HepG2 (cell line): ENCODE results near the gene ANAPC16. TPM values are rescaled to one million over a fixed set of nuclear protein-coding genes. Genes with fewer than 3 reads are reported as not detected.

Experiments
- CCAR2 ChIP-seq: fragments of 200-400 bp; formaldehyde crosslinking; optimal IDR thresholded peaks from 2 replicates; pipeline ENCODE3; 2018; ENCODE audit warnings: low read depth, mild to moderate bottlenecking, low read length, moderate library complexity
- CHD2 ChIP-seq: IDR thresholded peaks from 2 replicates; pipeline ENCODE4 v1.6.1; 2011; ENCODE audit warnings: low read depth, low read length, improper control_type of control experiment
- EEA1 ChIP-seq: sonication (generic); formaldehyde crosslinking; IDR thresholded peaks from 2 replicates; pipeline ENCODE4 v1.5.1; 2020; ENCODE audit warnings: mild to moderate bottlenecking, missing genetic modification reagents, borderline replicate concordance
- HIVEP1 ChIP-seq: sonication (generic); formaldehyde crosslinking; IDR thresholded peaks from 2 replicates; pipeline ENCODE4 v1.4.0; 2020; ENCODE audit warnings: mild to moderate bottlenecking, missing genetic modification reagents
- HMG20B ChIP-seq: conservative IDR thresholded peaks from 2 replicates; pipeline ENCODE4 v1.6.1; 2016; ENCODE audit warnings: missing genetic modification reagents, missing compliant biosample characterization
- HMGA1 ChIP-seq: sonication (generic); formaldehyde crosslinking; conservative IDR thresholded peaks from 2 replicates; pipeline ENCODE4 v1.4.0; 2020; ENCODE audit warnings: missing genetic modification reagents
- MED1 ChIP-seq: sonication (generic); formaldehyde crosslinking; IDR thresholded peaks from 2 replicates; pipeline ENCODE4 v1.4.0; 2020; ENCODE audit warnings: missing genetic modification reagents
- NFKBIZ ChIP-seq: IDR thresholded peaks from 2 replicates; pipeline ENCODE4 v1.6.1; 2018; ENCODE audit warnings: missing genetic modification reagents, missing compliant biosample characterization
- NR1H2 ChIP-seq: sonication (generic); formaldehyde crosslinking; IDR thresholded peaks from 2 replicates; pipeline ENCODE4 v1.8.1; 2022; ENCODE audit warnings: low read depth, missing genetic modification reagents, borderline replicate concordance
- NRL ChIP-seq: sonication (generic); formaldehyde crosslinking; IDR thresholded peaks from 2 replicates; pipeline ENCODE4 v1.5.0; 2020; ENCODE audit warnings: missing genetic modification reagents, mild to moderate bottlenecking, moderate library complexity, borderline replicate concordance
- POGZ ChIP-seq: sonication (generic); formaldehyde crosslinking; IDR thresholded peaks from 2 replicates; pipeline ENCODE4 v1.4.0; 2020; ENCODE audit warnings: mild to moderate bottlenecking, missing genetic modification reagents
- PREB ChIP-seq: sonication (generic); formaldehyde crosslinking; IDR thresholded peaks from 2 replicates; pipeline ENCODE4 v1.4.0; 2020; ENCODE audit warnings: missing genetic modification reagents
- RFXANK ChIP-seq: IDR thresholded peaks from 2 replicates; pipeline ENCODE4 v1.6.1; 2016
- TBP ChIP-seq: sonication (generic); formaldehyde crosslinking; IDR thresholded peaks from 2 replicates; pipeline ENCODE4 v1.5.0; 2020; ENCODE audit warnings: missing genetic modification reagents
- ZBTB26 ChIP-seq: IDR thresholded peaks from 2 replicates; pipeline ENCODE4 v1.6.1; 2016; ENCODE audit warnings: missing compliant biosample characterization, missing genetic modification reagents, borderline replicate concordance
- ZBTB3 ChIP-seq: sonication (generic); formaldehyde crosslinking; IDR thresholded peaks from 2 replicates; pipeline ENCODE4 v1.4.0; 2020; ENCODE audit warnings: low read depth, mild to moderate bottlenecking, moderate library complexity, missing genetic modification reagents, borderline replicate concordance
- ZNF224 ChIP-seq: sonication (generic); formaldehyde crosslinking; IDR thresholded peaks from 2 replicates; pipeline ENCODE4 v1.5.0; 2020; ENCODE audit warnings: mild to moderate bottlenecking, missing genetic modification reagents
- ZNF234 ChIP-seq: sonication (generic); formaldehyde crosslinking; conservative IDR thresholded peaks from 2 replicates; pipeline ENCODE4 v1.5.1; 2020; ENCODE audit warnings: mild to moderate bottlenecking, missing genetic modification reagents
- ZNF253 ChIP-seq: sonication (generic); formaldehyde crosslinking; IDR thresholded peaks from 2 replicates; pipeline ENCODE4 v1.8.0; 2022; ENCODE audit warnings: mild to moderate bottlenecking, missing genetic modification reagents, borderline replicate concordance
- ZNF510 ChIP-seq: sonication (generic); formaldehyde crosslinking; IDR thresholded peaks from 2 replicates; pipeline ENCODE4 v1.4.0; 2020; ENCODE audit warnings: low read depth, mild to moderate bottlenecking, missing genetic modification reagents
- ZNF597 ChIP-seq: sonication (generic); formaldehyde crosslinking; IDR thresholded peaks from 2 replicates; pipeline ENCODE4 v1.5.0; 2020; ENCODE audit warnings: missing genetic modification reagents
- ZNF670 ChIP-seq: sonication (generic); formaldehyde crosslinking; IDR thresholded peaks from 2 replicates; pipeline ENCODE4 v1.8.0; 2022; ENCODE audit warnings: mild to moderate bottlenecking, missing genetic modification reagents, borderline replicate concordance
- ZNF737 ChIP-seq: sonication (generic); formaldehyde crosslinking; IDR thresholded peaks from 2 replicates; pipeline ENCODE4 v1.5.0; 2020; ENCODE audit warnings: missing genetic modification reagents, mild to moderate bottlenecking, borderline replicate concordance
- ZNF746 ChIP-seq: sonication (generic); formaldehyde crosslinking; IDR thresholded peaks from 2 replicates; pipeline ENCODE4 v1.8.0; 2022; ENCODE audit warnings: mild to moderate bottlenecking, missing genetic modification reagents
- ZNF777 ChIP-seq: sonication (generic); formaldehyde crosslinking; IDR thresholded peaks from 2 replicates; pipeline ENCODE4 v1.4.0; 2020; ENCODE audit warnings: missing genetic modification reagents
- polyA plus RNA-seq, 8 experiments: library from polyadenylated mRNA; depleted of rRNA in 3 of 8; stranded (reverse) in 7 of 8; unstranded in 1 of 8; fragments of >200 nt; fragmentation: Illumina TruSeq in 4 of 8; extraction: Trizol in 4 of 8; gene quantifications; 2 replicates each; pipeline versions ENCODE4 v1.2.1 to v1.2.3, GENCODE V29; 2011 to 2016; ENCODE audit warnings: low read depth in 4 of 8, missing spikeins in 1 of 8, mixed read lengths in 1 of 8; ENCODE audit not compliant: insufficient read depth in 1 of 8
- total RNA-seq, 5 experiments: library from RNA; depleted of rRNA; stranded (reverse); fragments of >200 nt; fragmentation: Illumina TruSeq; extraction: Trizol; gene quantifications; 2 replicates each; pipeline ENCODE4 v1.2.3, GENCODE V29; 2016; ENCODE audit warnings: low read depth in 1 of 5
- TF ChIP-seq, protein P1 (sequence below): sonication (generic); formaldehyde crosslinking; IDR thresholded peaks from 2 replicates; pipeline ENCODE4 v1.4.0; 2020; ENCODE audit warnings: missing genetic modification reagents

Gene ANAPC16
- total and polyA plus RNA-seq, 2 of the 13 experiments (the other 11 are each of a cell fraction or from before 2014, with no cell fraction given), result 74.8 to 89.4 TPM

DNA sequence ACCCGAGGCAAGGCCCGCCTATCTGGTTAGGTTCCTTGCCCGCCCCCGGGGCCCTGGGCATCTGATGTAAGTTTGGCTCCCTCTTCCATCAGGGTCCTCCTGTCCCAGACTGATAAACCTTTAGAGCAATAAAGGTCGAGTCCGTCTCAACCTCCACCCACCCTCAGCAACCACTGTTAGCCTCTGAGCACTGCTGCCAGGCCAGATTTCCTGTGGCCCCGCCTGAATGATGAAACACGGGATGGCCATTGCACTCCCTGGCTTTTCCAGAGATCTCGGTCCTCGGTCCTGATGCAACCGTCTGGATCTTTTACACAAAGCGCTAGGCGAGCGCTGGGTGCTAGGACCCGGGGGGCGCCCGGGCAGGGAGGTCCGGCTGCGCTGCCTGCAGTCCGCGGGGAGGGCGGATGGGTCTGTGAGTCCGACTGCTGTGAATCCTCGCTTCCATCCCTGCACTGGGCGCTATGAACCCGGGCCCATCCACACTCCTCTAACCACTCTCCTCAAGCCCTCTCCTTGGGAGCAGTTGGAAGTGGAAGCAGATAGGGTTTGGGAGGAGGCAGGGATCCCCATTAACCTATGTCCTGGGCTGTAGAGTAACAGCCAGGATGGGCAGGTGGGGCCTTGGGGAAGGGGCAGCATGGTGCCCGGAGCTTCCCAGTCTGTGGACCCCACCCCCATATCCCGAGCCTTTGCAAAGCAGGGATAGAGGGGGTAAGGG is 57.0 kb downstream of the ANAPC16 start (continued):
- peak; percentile 93; the same call in 1 of the 2 replicates for TF ChIP-seq ZNF746 (CRISPR knock-in tag)
- TF ChIP-seq NR1H2 (CRISPR knock-in tag), result no peak
- TF ChIP-seq ZNF510 (CRISPR knock-in tag), result no peak
- TF ChIP-seq TBP (CRISPR knock-in tag), result no peak
- TF ChIP-seq HIVEP1 (CRISPR knock-in tag), result peak; percentile 67; the same call in 1 of the 2 replicates
- TF ChIP-seq CHD2, result no peak
- TF ChIP-seq, protein P1, sequence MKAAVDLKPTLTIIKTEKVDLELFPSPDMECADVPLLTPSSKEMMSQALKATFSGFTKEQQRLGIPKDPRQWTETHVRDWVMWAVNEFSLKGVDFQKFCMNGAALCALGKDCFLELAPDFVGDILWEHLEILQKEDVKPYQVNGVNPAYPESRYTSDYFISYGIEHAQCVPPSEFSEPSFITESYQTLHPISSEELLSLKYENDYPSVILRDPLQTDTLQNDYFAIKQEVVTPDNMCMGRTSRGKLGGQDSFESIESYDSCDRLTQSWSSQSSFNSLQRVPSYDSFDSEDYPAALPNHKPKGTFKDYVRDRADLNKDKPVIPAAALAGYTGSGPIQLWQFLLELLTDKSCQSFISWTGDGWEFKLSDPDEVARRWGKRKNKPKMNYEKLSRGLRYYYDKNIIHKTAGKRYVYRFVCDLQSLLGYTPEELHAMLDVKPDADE (CRISPR knock-in tag), result no peak
- no peak for TF ChIP-seq PREB (CRISPR knock-in tag)
- no peak for TF ChIP-seq CCAR2
- TF ChIP-seq ZNF737 (CRISPR knock-in tag), result peak; percentile 62; the same call in 1 of the 2 replicates
- TF ChIP-seq ZNF777 (CRISPR knock-in tag), result peak; percentile 21; the same call in 1 of the 2 replicates
- no peak for TF ChIP-seq ZNF234 (CRISPR knock-in tag)
- TF ChIP-seq ZBTB3 (CRISPR knock-in tag), result 0 out of 2 replicates have a peak, but pooled peaks have one; percentile 73
- TF ChIP-seq ZNF253 (CRISPR knock-in tag), result no peak
- TF ChIP-seq RFXANK, result no peak
- TF ChIP-seq POGZ (CRISPR knock-in tag), result no peak
- no peak for TF ChIP-seq HMGA1 (CRISPR knock-in tag)
- peak; percentile 81; the same call in 1 of the 2 replicates for TF ChIP-seq ZBTB26 (CRISPR knock-in tag)
- no peak for TF ChIP-seq HMG20B
- TF ChIP-seq ZNF224 (CRISPR knock-in tag), result 0 out of 2 replicates have a peak, but pooled peaks have one; percentile 52
- no peak for TF ChIP-seq ZNF670 (CRISPR knock-in tag)
- TF ChIP-seq ZNF597 (CRISPR knock-in tag), result no peak
- TF ChIP-seq NFKBIZ (CRISPR knock-in tag), result peak; percentile 80; the same call in 1 of the 2 replicates
- 0 out of 2 replicates have a peak, but pooled peaks have one; percentile 17 for TF ChIP-seq EEA1 (CRISPR knock-in tag)
- no peak; the same call in 1 of the 2 replicates for TF ChIP-seq NRL (CRISPR knock-in tag)
- peak; percentile 98 for TF ChIP-seq MED1 (CRISPR knock-in tag)
